C4-2B (cell line): ENCODE measurements around the gene UNKL.

Experiments used
- H3K27ac ChIP-seq: fragments of 450-650 bp; 2 replicates; pipeline ENCODE4 v1.5.1; 2017
- ZFX ChIP-seq: fragments of 450-650 bp; IDR thresholded peaks from 2 replicates; pipeline ENCODE4 v1.6.1; 2017
- TF ChIP-seq, protein P1 (sequence below): fragments of 450-650 bp; conservative IDR thresholded peaks from 2 replicates; pipeline ENCODE4 v1.5.1; 2017; ENCODE audit warnings: mild to moderate bottlenecking

Gene UNKL

DNA sequence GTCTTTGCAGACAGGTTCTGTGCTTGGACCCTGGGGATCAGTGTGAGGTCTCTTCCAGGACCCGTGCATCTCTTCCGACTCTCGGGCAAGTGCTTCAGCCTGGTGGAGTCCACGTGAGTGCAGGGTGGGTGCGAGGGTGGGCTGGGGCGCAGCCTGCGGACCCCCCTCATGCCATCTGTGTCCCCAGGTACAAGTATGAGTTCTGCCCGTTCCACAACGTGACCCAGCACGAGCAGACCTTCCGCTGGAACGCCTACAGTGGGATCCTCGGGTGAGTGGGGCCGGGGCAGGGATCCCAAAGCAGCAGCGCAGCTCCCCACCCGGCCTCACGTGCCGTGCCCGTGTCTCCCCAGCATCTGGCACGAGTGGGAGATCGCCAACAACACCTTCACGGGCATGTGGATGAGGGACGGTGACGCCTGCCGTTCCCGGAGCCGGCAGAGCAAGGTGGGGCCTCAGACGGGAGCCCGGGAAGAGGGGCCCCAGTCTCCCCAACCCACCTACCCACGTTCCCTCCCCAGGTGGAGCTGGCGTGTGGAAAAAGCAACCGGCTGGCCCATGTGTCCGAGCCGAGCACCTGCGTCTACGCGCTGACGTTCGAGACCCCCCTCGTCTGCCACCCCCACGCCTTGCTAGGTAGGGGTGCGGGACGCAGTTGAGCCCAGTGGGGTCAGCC, 52.7 kb downstream of the UNKL start:
- TF ChIP-seq ZFX = no peak
- TF ChIP-seq, protein P1, sequence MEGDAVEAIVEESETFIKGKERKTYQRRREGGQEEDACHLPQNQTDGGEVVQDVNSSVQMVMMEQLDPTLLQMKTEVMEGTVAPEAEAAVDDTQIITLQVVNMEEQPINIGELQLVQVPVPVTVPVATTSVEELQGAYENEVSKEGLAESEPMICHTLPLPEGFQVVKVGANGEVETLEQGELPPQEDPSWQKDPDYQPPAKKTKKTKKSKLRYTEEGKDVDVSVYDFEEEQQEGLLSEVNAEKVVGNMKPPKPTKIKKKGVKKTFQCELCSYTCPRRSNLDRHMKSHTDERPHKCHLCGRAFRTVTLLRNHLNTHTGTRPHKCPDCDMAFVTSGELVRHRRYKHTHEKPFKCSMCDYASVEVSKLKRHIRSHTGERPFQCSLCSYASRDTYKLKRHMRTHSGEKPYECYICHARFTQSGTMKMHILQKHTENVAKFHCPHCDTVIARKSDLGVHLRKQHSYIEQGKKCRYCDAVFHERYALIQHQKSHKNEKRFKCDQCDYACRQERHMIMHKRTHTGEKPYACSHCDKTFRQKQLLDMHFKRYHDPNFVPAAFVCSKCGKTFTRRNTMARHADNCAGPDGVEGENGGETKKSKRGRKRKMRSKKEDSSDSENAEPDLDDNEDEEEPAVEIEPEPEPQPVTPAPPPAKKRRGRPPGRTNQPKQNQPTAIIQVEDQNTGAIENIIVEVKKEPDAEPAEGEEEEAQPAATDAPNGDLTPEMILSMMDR = no peak
- H3K27ac ChIP-seq = no peak overlapping the region

DNA sequence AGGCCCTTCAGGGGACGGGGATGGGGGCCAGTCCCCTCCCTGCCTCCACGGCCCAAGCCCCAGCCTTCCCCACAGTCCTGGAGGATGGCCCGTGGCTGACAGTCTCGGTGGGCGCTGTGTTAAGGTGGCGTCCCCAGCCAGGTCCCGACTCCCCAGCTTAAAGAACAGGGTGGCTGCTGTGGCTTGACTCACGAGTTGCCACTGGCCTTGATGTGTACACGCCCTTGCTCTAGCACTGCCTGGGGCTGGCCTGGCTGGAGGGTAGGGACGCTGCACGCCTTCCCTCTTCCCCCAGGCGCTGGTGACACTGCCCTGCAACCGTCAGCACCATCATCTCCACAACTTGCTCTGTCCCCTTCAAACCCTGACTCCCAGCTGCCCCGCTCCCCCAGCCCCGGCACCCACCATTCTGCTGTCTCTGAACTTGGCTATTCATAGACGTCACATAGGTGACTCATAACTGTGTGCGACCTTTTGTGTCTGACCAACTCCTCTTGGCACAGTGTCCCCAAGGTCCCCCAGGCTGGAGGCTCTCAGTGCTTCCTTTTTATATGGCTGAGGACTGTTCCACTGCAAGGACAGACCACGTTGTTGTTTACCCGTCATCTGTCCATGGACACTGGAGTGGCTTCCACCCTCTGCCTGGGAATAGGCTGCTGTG, 56.5 kb downstream of the UNKL start:
- H3K27ac ChIP-seq = no peak overlapping the region
- TF ChIP-seq, protein P1 = no peak
- no peak for TF ChIP-seq ZFX

DNA sequence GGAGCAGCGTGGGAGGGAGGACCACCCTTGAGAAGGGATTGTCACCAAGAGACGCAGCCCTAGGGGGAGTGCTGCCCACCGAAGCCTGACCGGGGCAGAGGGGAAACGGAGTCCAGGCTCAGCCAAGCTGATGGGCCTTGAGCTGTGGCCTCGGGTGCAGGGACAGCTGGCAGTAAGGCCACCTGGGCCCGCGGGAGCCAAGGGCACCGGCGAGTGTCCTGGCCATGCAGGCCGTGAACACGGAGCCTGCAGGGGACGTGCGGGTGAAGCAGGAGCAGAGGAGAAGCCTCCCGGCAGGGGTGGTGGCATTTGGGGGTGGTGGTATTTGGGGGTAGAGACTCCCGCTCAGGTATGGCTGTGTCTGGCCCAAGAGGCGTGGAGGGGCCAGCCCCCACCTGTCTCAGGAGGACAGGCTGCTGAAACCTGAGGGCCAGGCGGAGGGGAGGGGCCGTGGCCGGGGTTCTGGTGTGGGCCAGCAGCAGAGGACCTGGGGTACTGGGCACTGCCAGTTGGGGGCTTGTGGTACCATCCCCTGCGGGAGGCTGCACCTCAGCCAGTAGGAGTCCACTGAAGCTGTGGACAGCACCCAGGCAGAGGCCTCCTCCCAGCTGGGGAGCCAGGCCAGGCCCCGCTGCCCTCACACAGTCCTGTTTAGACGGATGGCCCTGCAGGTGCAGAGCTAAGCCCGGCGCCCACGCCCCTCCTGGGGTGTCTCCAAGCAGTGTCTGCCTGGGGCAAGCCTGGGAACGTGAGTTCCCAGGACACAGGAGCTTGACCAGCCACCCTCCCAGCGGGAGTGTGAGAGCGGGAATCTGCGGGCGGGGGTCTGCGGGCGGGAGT, 58.2 kb downstream of the UNKL start:
- TF ChIP-seq, protein P1 = no peak
- no peak for TF ChIP-seq ZFX

DNA sequence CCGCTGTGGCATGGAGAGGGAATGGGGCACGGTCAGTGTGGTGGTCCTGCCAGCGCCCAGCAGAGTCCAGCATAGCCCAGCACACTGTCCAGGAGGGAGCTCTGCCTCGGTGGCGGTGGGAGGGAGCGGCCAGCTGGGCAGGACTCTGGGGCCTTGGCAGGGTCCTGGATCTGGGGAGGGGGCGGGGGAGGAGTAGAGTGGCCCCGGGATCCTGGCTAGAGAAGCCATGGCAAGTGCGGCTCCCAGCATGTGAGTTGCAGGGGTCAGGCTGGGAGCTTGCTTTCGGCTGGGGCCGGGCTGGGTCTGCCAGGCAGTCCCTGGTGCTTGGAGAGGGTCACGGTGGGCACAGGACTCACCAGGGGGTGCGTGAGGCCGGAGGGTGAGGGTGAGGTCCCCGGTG, 58.9 kb downstream of the UNKL start:
- H3K27ac ChIP-seq = no peak overlapping the region
- TF ChIP-seq, protein P1 = no peak
- no peak for TF ChIP-seq ZFX

More for the DNA sequence above, 58.2 kb downstream of the UNKL start:
- no peak overlapping the region for H3K27ac ChIP-seq

DNA sequence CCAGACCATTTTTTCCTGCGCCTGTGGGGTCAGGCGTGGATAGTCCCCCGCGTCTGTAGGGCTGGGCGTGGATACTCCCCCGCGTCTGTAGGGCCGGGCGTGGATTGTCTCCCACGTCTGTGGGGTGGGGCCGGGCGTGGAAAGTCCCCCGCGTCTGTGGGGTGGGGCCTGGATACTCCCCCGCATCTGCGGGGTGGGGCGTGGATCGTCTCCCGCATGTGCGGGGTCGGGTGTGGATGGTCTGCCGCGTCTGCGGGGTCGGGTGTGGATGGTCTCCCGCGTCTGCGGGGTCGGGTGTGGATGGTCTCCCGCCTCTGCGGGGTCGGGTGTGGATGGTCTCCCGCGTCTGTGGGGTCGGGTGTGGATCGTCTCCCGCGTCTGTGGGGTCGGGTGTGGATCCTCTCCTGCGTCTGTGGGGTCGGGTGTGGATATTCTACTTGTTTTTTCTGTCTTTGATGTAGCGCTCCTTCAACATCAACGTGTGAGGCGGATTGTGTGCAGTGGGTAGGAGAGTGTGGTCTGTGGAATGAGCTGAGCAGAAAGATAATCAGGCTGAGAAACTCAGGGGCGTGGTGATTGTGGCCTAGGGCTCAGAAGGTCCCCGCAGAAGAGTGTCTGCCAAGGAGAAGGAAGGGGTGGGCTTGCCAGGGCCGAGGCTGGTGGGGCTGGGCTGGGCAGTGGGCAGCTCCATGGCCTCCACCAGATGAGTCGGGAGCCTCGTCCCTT, 59.5 kb downstream of the UNKL start:
- no peak overlapping the region for H3K27ac ChIP-seq
- TF ChIP-seq ZFX = no peak
- TF ChIP-seq, protein P1 = no peak

DNA sequence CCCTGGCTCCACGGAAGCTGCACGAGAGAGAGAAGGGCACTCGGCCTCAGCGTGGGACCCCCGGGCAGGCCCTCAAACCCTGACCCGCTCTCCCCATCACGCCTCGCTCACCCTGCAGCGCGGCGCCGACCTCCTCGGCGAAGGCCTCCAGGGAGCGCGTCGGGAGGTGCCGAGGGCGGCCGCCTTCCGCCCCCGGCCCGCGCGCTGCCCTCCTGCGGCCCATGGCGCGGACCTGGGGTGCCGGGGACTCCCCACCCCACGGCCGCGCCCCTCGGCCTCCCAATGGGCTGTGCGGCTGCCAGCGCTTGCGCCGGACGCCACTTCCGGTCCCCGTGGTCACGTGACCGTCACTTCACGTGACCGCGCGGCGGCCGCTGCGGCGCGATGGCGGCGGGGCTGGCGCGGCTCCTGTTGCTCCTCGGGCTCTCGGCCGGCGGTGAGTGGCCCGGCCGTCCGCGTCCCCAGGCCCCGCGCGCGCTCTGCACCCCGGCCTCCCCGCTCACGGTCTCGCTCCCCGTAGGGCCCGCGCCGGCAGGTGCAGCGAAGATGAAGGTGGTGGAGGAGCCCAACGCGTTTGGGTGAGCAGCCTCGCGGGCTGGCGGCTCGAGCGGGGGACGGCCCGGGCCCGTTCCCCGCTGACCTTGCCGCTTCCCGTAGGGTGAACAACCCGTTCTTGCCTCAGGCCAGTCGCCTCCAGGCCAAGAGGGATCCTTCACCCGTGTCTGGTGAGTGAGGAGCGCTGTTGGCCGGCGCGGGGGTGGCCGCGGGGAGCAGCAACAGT, 62.7 kb downstream of the UNKL start, which contains the start of the genes GNPTG and TSR3:
Gene GNPTG (plus strand): TSS at position 350 of the 781 bp plus-strand sequence. CDS start 35 bp downstream, at position 385.
Gene TSR3 (minus strand): TSS at position 297 of the 781 bp plus-strand sequence. CDS start 74 bp downstream, at position 223.
- peak within 1 kb of the TSS; percentile 82 for H3K27ac ChIP-seq
- peak; percentile 71; the same call in 1 of the 2 replicates for TF ChIP-seq ZFX
- TF ChIP-seq, protein P1 = no peak
